Gastrocnemius medialis (tissue), 4 donors: ENCODE results near the gene ESPNL. TPM values are rescaled to one million over a fixed set of nuclear protein-coding genes. Genes with fewer than 3 reads are reported as not detected.
"Not testable (repeated sequence)": the region's sequence is repeated elsewhere in the genome, so short reads cannot be mapped to it uniquely, and the experiment has no call there.

Experiments
- ATAC-seq, 2 donors: fragments of 150-250 bp; one replicate each; pipeline ENCODE4 v1.9.1; 2016
- DNase-seq, 2 donors: peaks; one replicate each; pipeline ENCODE4 v3.0.0-alpha.2; 2019
- H3K27ac ChIP-seq, 4 donors: fragments of 200-600 bp; sonication (generic); 1 replicate in 1 of 4; 2 replicates in 3 of 4; pipeline ENCODE4 v1.5.1; 2016 to 2018; ENCODE audit warnings: mild to moderate bottlenecking in 2 of 4, moderate library complexity in 1 of 4
- H3K27me3 ChIP-seq, 3 donors: fragments of 200-600 bp; sonication (generic) in 2 of 3; 1 replicate in 1 of 3; 2 replicates in 2 of 3; pipeline versions ENCODE4 v1.5.1 to v1.6.0; 2016 to 2019; ENCODE audit warnings: mild to moderate bottlenecking in 1 of 3, moderate library complexity in 1 of 3
- H3K36me3 ChIP-seq, 2 donors: fragments of 200-600 bp; sonication (generic) in 1 of 2; one replicate each; pipeline ENCODE4 v1.5.1; 2017 to 2018
- H3K4me1 ChIP-seq, 2 donors: fragments of 200-600 bp; sonication (generic) in 1 of 2; one replicate each; pipeline ENCODE4 v1.5.1; 2016 to 2017; ENCODE audit warnings: mild to moderate bottlenecking in 2 of 2
- H3K4me3 ChIP-seq, 4 donors: fragments of 200-600 bp; sonication (generic) in 3 of 4; 1 replicate in 1 of 4; 2 replicates in 3 of 4; pipeline ENCODE4 v1.5.1; 2016 to 2019; ENCODE audit warnings: mild to moderate bottlenecking in 2 of 4
- H3K9me3 ChIP-seq, 3 donors: fragments of 200-600 bp; sonication (generic) in 2 of 3; 1 replicate in 1 of 3; 2 replicates in 2 of 3; pipeline ENCODE4 v1.5.1; 2016 to 2019
- CTCF ChIP-seq, 5 experiments: fragments of 450-650 bp in 3 of 5; fragments of 200-600 bp in 2 of 5; sonication (generic) in 2 of 5; IDR thresholded peaks in 4 of 5; conservative IDR thresholded peaks in 1 of 5; 1 replicate in 4 of 5; 2 replicates in 1 of 5; pipeline ENCODE4 v1.5.1; 2016 to 2019; ENCODE audit warnings: antibody characterized with exemption in 5 of 5, mild to moderate bottlenecking in 3 of 5, moderate library complexity in 3 of 5
- POLR2A ChIP-seq, 2 donors: fragments of 450-650 bp; IDR thresholded peaks; one replicate each; pipeline ENCODE4 v1.6.1; 2017; ENCODE audit warnings: antibody characterized with exemption in 2 of 2, mild to moderate bottlenecking in 2 of 2, moderate library complexity in 2 of 2
- in situ Hi-C, 4 donors: fragments of 200-750 bp; cut with MboI; loops; one replicate each; pipeline versions ENCODE4 v1.15.0 to v1.8.0; 2017; ENCODE audit warnings: low sequenced_read_pairs in 4 of 4
- intact Hi-C: fragments of 100-400 bp; cut with DNase I; formaldehyde crosslinking; loops from one replicate; pipeline ENCODE4 v1.15.1; 2023; ENCODE audit warnings: low total_unique reads
- total RNA-seq, 4 donors: library from RNA; depleted of rRNA; stranded (reverse); fragments of >200 nt; gene quantifications; one replicate each; pipeline versions ENCODE4 v1.1.0 to v1.2.3, GENCODE V29; 2016

ESPNL gene
- total RNA-seq, 4 donors from 2014 or later = 0.11 TPM; not detected in 3

- Histone ChIP-seq H3K9me3 (no peaks in the 10 kb centered on the region), H3K36me3 (peaks cover 0 to 58% of the 10 kb centered on the region in 2 donors), H3K27ac (peak overlapping the region in 3 of 4 donors; percentile 7 to 27 (median 25)), H3K4me3 (no peak overlapping the region), H3K4me1 (peaks cover 15 to 16% of the 10 kb centered on the region in 2 donors), H3K27me3 (no peaks in the 10 kb centered on the region)
- intact Hi-C loops (no loop called here), in situ Hi-C loops (no loop called here)
- ATAC-seq (peak in 1 of 2 donors; percentile 42), DNase-seq (peak in 1 of 2 donors; percentile 34)
- TF ChIP-seq CTCF (IDR thresholded peaks at IDR 0.05 in 4 of 5, conservative IDR thresholded peaks at IDR 0.05 in 1 of 5) = no peak
- no peak for TF ChIP-seq POLR2A (IDR thresholded peaks at IDR 0.05)
These were observed 69.6 kb downstream of the ESPNL start for GRCh38 chr2:238169708-238170251.

GRCh38 chr2:238170386-238171071 lies 70.4 kb downstream of the ESPNL start:
- H3K36me3 ChIP-seq = peaks cover 0 to 62% of the 10 kb centered on the region in 2 donors
- ATAC-seq = no peak
- intact Hi-C loops (no loop called here), in situ Hi-C loops (no loop called here)
- no peaks in the 10 kb centered on the region for H3K27me3 ChIP-seq
- no peaks in the 10 kb centered on the region for H3K9me3 ChIP-seq
- TF ChIP-seq POLR2A (IDR thresholded peaks at IDR 0.05) (no peak), CTCF (IDR thresholded peaks at IDR 0.05 in 4 of 5, conservative IDR thresholded peaks at IDR 0.05 in 1 of 5) (no peak)
- no peak for DNase-seq
- H3K4me3 ChIP-seq = no peak overlapping the region
- peak overlapping the region in 2 of 4 donors; percentile 25 for H3K27ac ChIP-seq
- H3K4me1 ChIP-seq = peaks cover 15 to 16% of the 10 kb centered on the region in 2 donors

- DNase-seq, H3K27me3 ChIP-seq, H3K9me3 ChIP-seq, intact Hi-C loops, H3K4me3 ChIP-seq, ATAC-seq, in situ Hi-C loops: not testable (repeated sequence)
- Histone ChIP-seq H3K27ac (peak overlapping the region in 1 of 4 donors; percentile 25), H3K36me3 (peaks cover 0 to 62% of the 10 kb centered on the region in 2 donors), H3K4me1 (peaks cover 10 to 13% of the 10 kb centered on the region in 2 donors)
These were observed 70.9 kb downstream of the ESPNL start for GRCh38 chr2:238171072-238171431.

GRCh38 chr2:238171575-238172187 lies 71.5 kb downstream of the ESPNL start:
- Histone ChIP-seq H3K9me3 (no peaks in the 10 kb centered on the region), H3K27ac (no peak overlapping the region), H3K4me3 (no peak overlapping the region), H3K27me3 (no peaks in the 10 kb centered on the region), H3K36me3 (peaks cover 0 to 62% of the 10 kb centered on the region in 2 donors), H3K4me1 (peaks cover 4 to 10% of the 10 kb centered on the region in 2 donors)
- DNase-seq (no peak), ATAC-seq (no peak)
- in situ Hi-C loops = no loop called here
- intact Hi-C loops = no loop called here
- TF ChIP-seq CTCF (IDR thresholded peaks at IDR 0.05 in 4 of 5, conservative IDR thresholded peaks at IDR 0.05 in 1 of 5) = no peak
- TF ChIP-seq POLR2A (IDR thresholded peaks at IDR 0.05) = no peak

GRCh38 chr2:238172439-238172838 lies 72.3 kb downstream of the ESPNL start:
- Histone ChIP-seq H3K27ac (no peak overlapping the region), H3K36me3 (peaks cover 0 to 64% of the 10 kb centered on the region in 2 donors), H3K27me3 (no peaks in the 10 kb centered on the region), H3K4me3 (no peak overlapping the region), H3K9me3 (no peaks in the 10 kb centered on the region), H3K4me1 (peaks cover 0 to 10% of the 10 kb centered on the region in 2 donors)
- intact Hi-C loops (no loop called here), in situ Hi-C loops (no loop called here)
- DNase-seq = no peak
- TF ChIP-seq CTCF (IDR thresholded peaks at IDR 0.05 in 4 of 5, conservative IDR thresholded peaks at IDR 0.05 in 1 of 5) = no peak
- TF ChIP-seq POLR2A (IDR thresholded peaks at IDR 0.05) = no peak
- ATAC-seq = no peak
